ENCODE data around the gene RGS16. TPM values are rescaled to one million over a fixed set of nuclear protein-coding genes. Genes with fewer than 3 reads are reported as not detected.

RGS16 gene
- total RNA-seq, 1 donor from 2014 or later: 12.5 TPM

- Mint-ChIP-seq H3K9me3 (no peaks in the 10 kb centered on the region), H3K36me3 (no peaks in the 10 kb centered on the region), H3K4me3 (no peak overlapping the region), H3K27me3 (ENCODE audit: insufficient read depth, low read depth) (peaks cover 11% of the 10 kb centered on the region), H3K27ac (peak overlapping the region; percentile 27), H3K4me1 (no peaks in the 10 kb centered on the region)
- Histone ChIP-seq H3K4me2 (no peak overlapping the region), H3K4me3 (no peak overlapping the region), H2AFZ (replicated peaks) (no peak overlapping the region), H3K9ac (no peak overlapping the region), H3F3A (ENCODE audit: low read depth) (no peaks in the 10 kb centered on the region), H3K4me1 (no peaks in the 10 kb centered on the region), H4K20me1 (ENCODE audit: low read depth) (no peaks in the 10 kb centered on the region), H3K27me3 (no peaks in the 10 kb centered on the region), H3K36me3 (no peaks in the 10 kb centered on the region), H3K79me2 (ENCODE audit: low read depth) (no peaks in the 10 kb centered on the region), H3K27ac (no peak overlapping the region), H3K9me3 (ENCODE audit: low read depth) (no peaks in the 10 kb centered on the region)
- TF ChIP-seq EZH2 (IDR thresholded peaks at IDR 0.05) (no peak), CTCF (IDR thresholded peaks at IDR 0.05) (no peak), EZH2phosphoT487 (IDR thresholded peaks at IDR 0.05) (no peak)
- no peak for DNase-seq (ENCODE audit: low spot score)
Observed at GRCh38 chr1:182644886-182645285, 40.7 kb upstream of the RGS16 start.

DNA sequence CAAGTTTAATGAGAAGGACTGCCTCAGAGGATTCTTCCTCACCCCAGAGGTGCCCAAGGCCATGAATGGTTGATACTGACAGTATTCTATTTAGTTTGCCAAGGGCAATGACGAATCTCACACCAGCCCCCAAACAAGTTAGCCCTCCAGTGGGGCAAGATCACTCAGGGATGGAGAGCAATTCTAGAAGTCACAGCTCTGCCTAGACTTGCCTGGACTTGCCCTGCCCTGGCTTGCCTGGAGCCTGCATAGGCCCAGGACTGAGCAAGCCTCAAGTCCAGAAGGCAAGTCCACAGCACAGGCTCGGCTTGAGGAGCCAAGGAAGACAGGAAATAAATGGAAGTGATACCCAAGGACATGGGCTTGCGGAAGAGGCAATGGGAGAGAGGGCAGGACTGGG lies 39.5 kb upstream of the RGS16 start:
- Mint-ChIP-seq H3K4me3 (no peak overlapping the region), H3K9me3 (no peaks in the 10 kb centered on the region), H3K27me3 (ENCODE audit: insufficient read depth, low read depth) (peaks cover 11% of the 10 kb centered on the region), H3K4me1 (no peaks in the 10 kb centered on the region), H3K36me3 (no peaks in the 10 kb centered on the region), H3K27ac (peak overlapping the region; percentile 11)
- Histone ChIP-seq H3K79me2 (ENCODE audit: low read depth) (no peaks in the 10 kb centered on the region), H3K4me2 (no peak overlapping the region), H3F3A (ENCODE audit: low read depth) (no peaks in the 10 kb centered on the region), H3K9ac (no peak overlapping the region), H3K27me3 (no peaks in the 10 kb centered on the region), H4K20me1 (ENCODE audit: low read depth) (no peaks in the 10 kb centered on the region), H3K9me3 (ENCODE audit: low read depth) (no peaks in the 10 kb centered on the region), H3K27ac (no peak overlapping the region), H3K4me1 (no peaks in the 10 kb centered on the region), H3K36me3 (no peaks in the 10 kb centered on the region), H3K4me3 (no peak overlapping the region), H2AFZ (replicated peaks) (no peak overlapping the region)
- DNase-seq (ENCODE audit: low spot score): no peak
- no peak for TF ChIP-seq EZH2phosphoT487 (IDR thresholded peaks at IDR 0.05)
- no peak for TF ChIP-seq CTCF (IDR thresholded peaks at IDR 0.05)
- TF ChIP-seq EZH2 (IDR thresholded peaks at IDR 0.05): no peak

DNA sequence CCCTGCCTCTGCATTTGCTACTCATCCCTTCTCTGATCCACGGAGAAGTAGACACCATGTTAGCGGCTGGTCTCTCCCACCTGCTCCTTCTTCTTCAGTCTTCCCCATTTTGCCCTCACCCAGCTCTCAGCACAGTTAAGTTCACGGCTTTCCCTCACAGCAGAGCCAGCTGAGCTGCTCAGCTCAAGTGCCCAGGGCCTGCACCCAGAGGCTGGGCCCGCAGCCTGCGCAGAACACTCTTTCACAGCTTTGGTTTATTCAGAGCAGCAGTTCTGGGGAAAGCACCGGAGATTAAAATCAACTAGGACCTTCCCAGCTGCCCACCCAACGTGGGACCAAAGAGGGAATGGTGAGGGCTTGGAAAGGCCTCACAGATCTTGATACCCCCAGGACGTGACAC lies 38.3 kb upstream of the RGS16 start:
- no peaks in the 10 kb centered on the region for H4K20me1 ChIP-seq (ENCODE audit: low read depth)
- Mint-ChIP-seq H3K4me1 (peaks cover 2% of the 10 kb centered on the region), H3K27ac (no peak overlapping the region), H3K4me3 (no peak overlapping the region), H3K27me3 (ENCODE audit: insufficient read depth, low read depth) (peaks cover 11% of the 10 kb centered on the region), H3K9me3 (no peaks in the 10 kb centered on the region), H3K36me3 (no peaks in the 10 kb centered on the region)
- H2AFZ ChIP-seq (replicated peaks): no peak overlapping the region
- H3F3A ChIP-seq (ENCODE audit: low read depth): no peaks in the 10 kb centered on the region
- no peaks in the 10 kb centered on the region for H3K27me3 ChIP-seq
- no peaks in the 10 kb centered on the region for H3K4me1 ChIP-seq
- H3K9ac ChIP-seq: no peak overlapping the region
- H3K27ac ChIP-seq: no peak overlapping the region
- no peaks in the 10 kb centered on the region for H3K9me3 ChIP-seq (ENCODE audit: low read depth)
- no peak overlapping the region for H3K4me3 ChIP-seq
- no peaks in the 10 kb centered on the region for H3K79me2 ChIP-seq (ENCODE audit: low read depth)
- TF ChIP-seq EZH2phosphoT487 (IDR thresholded peaks at IDR 0.05) (no peak), EZH2 (IDR thresholded peaks at IDR 0.05) (no peak), CTCF (IDR thresholded peaks at IDR 0.05) (no peak)
- H3K4me2 ChIP-seq: no peak overlapping the region
- no peak for DNase-seq (ENCODE audit: low spot score)
- H3K36me3 ChIP-seq: no peaks in the 10 kb centered on the region

Data from neural progenitor cell (in vitro differentiated cells).